GM06990 (cell line): ENCODE data around the gene GOLGA3.
"Not testable (repeated sequence)": the region's sequence is repeated elsewhere in the genome, so short reads cannot be mapped to it uniquely, and the experiment has no call there.

Experiments used
- DNase-seq: peaks from one replicate; pipeline ENCODE4 v3.0.0-alpha.2; 2011; ENCODE audit not compliant: insufficient read length; ENCODE audit errors: extremely low read depth
- H3K27me3 ChIP-seq: replicated peaks from 2 replicates; pipeline ENCODE4 v1.6.0; 2011; ENCODE audit warnings: low read length; ENCODE audit not compliant: control insufficient read depth, insufficient read depth
- H3K36me3 ChIP-seq: 2 replicates; pipeline ENCODE4 v1.5.1; 2011; ENCODE audit warnings: low read length; ENCODE audit not compliant: control insufficient read depth, insufficient read depth
- H3K4me3 ChIP-seq: replicated peaks from 2 replicates; pipeline ENCODE4 v1.5.1; 2011; ENCODE audit warnings: low read depth, mild to moderate bottlenecking, control low read depth, low read length
- TF ChIP-seq, protein P1 (sequence below): IDR thresholded peaks from 2 replicates; pipeline ENCODE4 v1.5.1; 2011; ENCODE audit warnings: low read length, control low read depth, mild to moderate bottlenecking, inconsistent platforms; ENCODE audit not compliant: insufficient read depth, poor library complexity, severe bottlenecking

The GOLGA3 gene

GRCh38 chr12:132764231-132764630, 64.4 kb downstream of the GOLGA3 start:
- TF ChIP-seq, protein P1, sequence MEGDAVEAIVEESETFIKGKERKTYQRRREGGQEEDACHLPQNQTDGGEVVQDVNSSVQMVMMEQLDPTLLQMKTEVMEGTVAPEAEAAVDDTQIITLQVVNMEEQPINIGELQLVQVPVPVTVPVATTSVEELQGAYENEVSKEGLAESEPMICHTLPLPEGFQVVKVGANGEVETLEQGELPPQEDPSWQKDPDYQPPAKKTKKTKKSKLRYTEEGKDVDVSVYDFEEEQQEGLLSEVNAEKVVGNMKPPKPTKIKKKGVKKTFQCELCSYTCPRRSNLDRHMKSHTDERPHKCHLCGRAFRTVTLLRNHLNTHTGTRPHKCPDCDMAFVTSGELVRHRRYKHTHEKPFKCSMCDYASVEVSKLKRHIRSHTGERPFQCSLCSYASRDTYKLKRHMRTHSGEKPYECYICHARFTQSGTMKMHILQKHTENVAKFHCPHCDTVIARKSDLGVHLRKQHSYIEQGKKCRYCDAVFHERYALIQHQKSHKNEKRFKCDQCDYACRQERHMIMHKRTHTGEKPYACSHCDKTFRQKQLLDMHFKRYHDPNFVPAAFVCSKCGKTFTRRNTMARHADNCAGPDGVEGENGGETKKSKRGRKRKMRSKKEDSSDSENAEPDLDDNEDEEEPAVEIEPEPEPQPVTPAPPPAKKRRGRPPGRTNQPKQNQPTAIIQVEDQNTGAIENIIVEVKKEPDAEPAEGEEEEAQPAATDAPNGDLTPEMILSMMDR = no peak
- Histone ChIP-seq H3K27me3 (no peaks in the 10 kb centered on the region), H3K4me3 (no peak overlapping the region), H3K36me3 (no peaks in the 10 kb centered on the region)
- DNase-seq = no peak

DNA sequence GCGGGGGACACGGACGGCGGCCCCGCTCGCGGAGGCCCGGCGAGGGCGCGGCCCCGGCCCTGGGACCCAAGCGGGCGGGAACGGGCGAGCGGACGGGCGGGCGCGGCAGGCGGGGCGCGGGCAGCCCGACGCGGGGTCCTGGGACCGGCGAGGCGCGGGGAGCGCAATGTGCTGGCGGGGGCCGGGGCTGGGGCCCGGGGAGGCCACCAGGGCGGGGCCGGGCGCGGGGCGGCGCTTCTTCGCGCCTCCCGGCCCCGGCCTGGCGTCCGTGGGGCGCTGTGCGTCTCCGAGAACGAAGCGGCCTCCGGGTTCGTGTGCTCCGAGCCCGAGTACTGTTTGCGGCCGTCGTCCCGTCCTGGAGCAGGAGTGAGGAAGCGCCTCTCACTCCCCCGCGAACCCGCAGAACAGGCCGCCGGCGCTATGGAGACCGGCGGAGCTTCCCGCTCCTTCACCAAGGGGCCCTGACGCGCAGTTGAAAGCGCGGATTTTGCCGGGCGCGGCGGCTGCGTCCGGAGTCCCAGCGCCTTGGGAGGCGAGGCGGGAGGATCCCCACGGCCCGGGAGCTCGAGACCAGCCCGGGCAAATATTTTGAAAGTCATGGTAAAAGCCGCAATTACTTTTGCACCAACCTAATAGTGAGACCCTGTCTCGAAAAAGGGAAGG, 66.6 kb downstream of the GOLGA3 start:
- TF ChIP-seq, protein P1 = peak; percentile 31
- Histone ChIP-seq H3K27me3 (no peaks in the 10 kb centered on the region), H3K36me3 (peaks cover 4% of the 10 kb centered on the region; the same call in 1 of the 2 replicates), H3K4me3 (peak overlapping the region; percentile 94)
- peak; percentile 92 for DNase-seq

DNA sequence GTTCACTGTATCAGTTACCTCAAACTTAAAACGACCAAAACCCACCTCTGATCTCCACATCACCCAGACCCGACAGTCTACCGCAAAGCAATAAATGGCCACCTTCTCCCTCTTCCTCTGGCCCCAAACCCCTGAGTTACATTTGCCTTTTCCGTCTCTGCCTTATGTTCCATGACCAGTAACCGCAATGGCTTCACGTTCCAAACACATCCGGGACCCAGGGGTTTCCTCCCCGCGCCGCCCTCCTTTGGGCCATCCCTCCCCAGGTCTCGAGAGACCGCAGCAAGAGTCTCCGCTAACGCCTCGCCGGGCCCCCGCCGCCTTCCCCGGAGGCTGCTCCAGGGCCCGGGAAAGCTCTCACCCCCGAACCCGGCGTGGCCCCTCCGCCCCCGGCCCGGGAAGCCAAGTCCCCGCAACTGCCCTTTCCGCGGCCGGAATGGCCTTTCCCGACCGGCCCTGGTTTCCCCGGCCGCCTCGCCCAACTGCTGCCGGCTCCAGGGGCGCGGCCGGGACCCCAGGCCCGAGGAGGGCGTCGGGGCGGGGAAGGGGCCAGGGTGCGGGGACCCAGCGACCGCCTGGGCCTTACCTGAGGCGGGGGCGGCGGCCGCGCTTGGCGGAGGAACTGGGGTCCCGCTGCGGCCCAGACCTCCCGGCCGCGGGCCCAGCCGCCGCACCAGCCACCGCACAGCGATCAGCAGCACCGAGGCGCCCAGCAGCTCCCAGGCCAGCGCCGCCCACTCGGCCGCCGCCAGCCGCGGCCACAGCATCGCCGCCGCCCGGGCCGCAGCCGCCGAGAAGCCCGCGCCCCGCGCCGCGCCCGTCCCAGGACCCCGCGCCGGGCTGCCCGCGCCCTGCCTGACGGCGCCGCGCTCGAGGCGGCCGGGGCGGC, 67.4 kb downstream of the GOLGA3 start, which contains the start of gene ANKLE2:
Gene ANKLE2 (minus strand): TSS at position 801 of the 889 bp plus-strand sequence. CDS start 34 bp downstream, at position 767.
- Histone ChIP-seq H3K36me3 (peaks cover 5% of the 10 kb centered on the region), H3K4me3 (peak within 1 kb of the TSS; percentile 94), H3K27me3 (no peaks in the 10 kb centered on the region)
- peak; percentile 69 for DNase-seq
- TF ChIP-seq, protein P1 = no peak

DNA sequence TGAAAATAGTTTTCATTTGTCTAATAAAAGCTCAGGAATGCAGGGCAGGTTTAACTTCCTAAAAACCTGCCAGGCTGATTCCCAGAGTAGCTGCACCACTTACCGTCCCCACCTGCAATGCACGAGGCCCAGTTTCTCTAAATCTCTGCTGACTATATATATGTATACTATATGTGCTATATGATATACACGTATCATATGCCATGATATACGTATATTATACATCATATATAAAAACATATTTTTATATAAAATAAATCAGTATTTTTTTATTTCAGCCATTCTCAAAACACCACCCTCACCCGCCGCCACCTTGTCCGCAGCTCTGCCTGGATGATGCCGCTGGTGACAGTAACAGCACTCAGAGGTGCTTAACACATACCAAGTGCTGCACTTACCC, 69.3 kb downstream of the GOLGA3 start:
- TF ChIP-seq, protein P1 = no peak
- Histone ChIP-seq H3K36me3 (peaks cover 8% of the 10 kb centered on the region), H3K27me3 (no peaks in the 10 kb centered on the region), H3K4me3 (peak overlapping the region; percentile 40; the same call in 1 of the 2 replicates)
- DNase-seq = no peak

DNA sequence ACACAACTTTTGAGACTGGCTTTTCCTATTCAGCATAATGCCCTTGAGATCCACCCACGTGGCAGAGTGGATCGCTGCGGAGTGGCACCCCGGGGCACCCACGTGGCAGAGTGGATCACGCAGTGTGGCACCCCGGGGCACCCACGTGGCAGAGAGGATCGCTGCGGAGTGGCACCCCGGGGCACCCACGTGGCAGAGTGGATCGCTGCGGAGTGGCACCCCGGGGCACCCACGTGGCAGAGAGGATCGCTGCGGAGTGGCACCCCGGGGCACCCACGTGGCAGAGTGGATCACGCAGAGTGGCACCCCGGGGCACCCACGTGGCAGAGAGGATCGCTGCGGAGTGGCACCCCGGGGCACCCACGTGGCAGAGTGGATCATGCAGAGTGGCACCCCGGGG, 69.8 kb downstream of the GOLGA3 start:
- H3K36me3 ChIP-seq, H3K27me3 ChIP-seq, H3K4me3 ChIP-seq, DNase-seq: not testable (repeated sequence)

DNA sequence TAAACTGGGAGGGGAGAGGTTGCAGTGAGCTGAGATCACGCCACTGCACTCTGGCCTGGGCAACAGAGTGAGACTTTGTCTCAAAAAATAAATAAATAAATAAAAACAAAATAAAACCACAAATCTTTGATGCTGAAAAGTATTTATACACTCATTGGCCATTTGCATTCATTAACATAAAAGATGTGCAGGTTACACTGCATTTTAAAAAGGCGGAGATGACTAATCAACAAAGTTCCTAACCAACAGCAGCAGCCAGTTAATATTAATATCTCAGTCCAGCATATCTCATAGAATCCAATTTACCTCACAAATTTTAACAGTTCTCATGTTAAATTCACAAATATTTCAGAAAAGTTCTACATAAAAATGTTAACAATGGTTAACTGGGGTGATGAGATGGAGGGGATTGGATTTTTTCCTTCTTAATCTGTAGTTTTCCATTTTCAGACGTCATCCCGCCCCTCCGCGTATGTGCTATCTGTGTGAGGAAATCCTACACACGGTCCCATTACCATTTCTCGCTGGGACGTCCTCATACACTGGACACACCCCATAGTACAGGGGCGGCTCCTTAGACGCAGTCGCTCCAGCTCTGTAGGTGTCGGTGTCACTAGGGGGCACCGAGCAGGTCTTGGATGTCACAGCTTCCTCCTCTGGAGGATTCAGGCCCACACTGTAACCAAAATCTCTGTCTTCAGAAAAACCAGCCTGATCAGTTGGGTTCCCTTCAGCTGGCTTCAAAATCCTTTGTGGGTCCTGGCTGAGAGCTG, 74.3 kb downstream of the GOLGA3 start:
- DNase-seq = no peak
- Histone ChIP-seq H3K4me3 (no peak overlapping the region), H3K36me3 (peaks cover 20% of the 10 kb centered on the region), H3K27me3 (no peaks in the 10 kb centered on the region)
- TF ChIP-seq, protein P1 = no peak

- DNase-seq, H3K27me3 ChIP-seq, H3K4me3 ChIP-seq: not testable (repeated sequence)
- H3K36me3 ChIP-seq = peaks cover 20% of the 10 kb centered on the region
Observed at GRCh38 chr12:132753670-132754069, 75.0 kb downstream of the GOLGA3 start.
